Ovary (tissue), 3 donors: ENCODE data around the gene ADO.

Experiments
- CTCF ChIP-seq, 3 donors: fragments of 450-650 bp in 2 of 3; fragments of 200-600 bp in 1 of 3; IDR thresholded peaks; one replicate each; pipeline versions ENCODE4 v1.5.1 to v1.8.0; 2016 to 2022; ENCODE audit warnings: antibody characterized with exemption in 3 of 3, mild to moderate bottlenecking in 1 of 3
- POLR2A ChIP-seq: fragments of 450-650 bp; IDR thresholded peaks from one replicate; pipeline ENCODE4 v1.6.1; 2017; ENCODE audit warnings: antibody characterized with exemption, mild to moderate bottlenecking, moderate library complexity
- donor health status: DM: no; HTN: no; CAD: no.

- TF ChIP-seq CTCF (IDR thresholded peaks at IDR 0.05): no peak
- no peak for TF ChIP-seq POLR2A
Observed at GRCh38 chr10:62766386-62766785, 38.1 kb upstream of the ADO start.
